ENCODE measurements around the gene DDIT3.
"Not testable (repeated sequence)": the region's sequence is repeated elsewhere in the genome, so short reads cannot be mapped to it uniquely, and the experiment has no call there.

Gene DDIT3

DNA sequence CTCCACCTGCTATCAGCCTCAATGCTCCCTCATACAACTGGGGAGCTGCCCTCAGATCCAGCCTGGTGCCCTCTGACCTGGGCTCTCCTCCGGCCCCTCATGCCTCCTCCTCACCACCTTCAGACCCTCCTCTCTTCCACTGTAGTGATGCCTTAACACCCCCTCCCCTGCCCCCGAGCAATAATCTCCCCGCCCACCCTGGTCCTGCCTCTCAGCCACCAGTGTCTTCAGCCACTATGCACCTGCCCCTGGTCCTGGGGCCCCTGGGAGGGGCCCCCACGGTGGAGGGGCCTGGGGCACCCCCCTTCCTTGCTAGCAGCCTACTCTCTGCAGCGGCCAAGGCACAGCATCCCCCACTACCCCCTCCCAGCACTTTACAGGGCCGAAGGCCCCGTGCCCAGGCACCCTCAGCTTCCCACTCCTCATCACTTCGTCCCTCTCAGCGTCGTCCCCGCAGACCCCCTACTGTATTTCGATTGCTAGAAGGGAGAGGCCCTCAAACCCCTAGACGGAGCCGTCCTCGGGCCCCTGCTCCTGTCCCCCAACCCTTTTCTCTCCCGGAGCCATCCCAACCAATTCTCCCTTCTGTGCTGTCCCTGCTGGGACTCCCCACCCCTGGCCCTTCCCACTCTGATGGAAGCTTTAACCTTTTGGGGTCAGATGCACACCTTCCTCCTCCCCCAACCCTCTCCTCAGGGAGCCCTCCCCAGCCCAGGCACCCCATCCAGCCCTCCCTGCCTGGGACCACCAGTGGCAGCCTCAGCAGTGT is 5.5 kb upstream of the DDIT3 start:
- DNase-seq = no peak

DNA sequence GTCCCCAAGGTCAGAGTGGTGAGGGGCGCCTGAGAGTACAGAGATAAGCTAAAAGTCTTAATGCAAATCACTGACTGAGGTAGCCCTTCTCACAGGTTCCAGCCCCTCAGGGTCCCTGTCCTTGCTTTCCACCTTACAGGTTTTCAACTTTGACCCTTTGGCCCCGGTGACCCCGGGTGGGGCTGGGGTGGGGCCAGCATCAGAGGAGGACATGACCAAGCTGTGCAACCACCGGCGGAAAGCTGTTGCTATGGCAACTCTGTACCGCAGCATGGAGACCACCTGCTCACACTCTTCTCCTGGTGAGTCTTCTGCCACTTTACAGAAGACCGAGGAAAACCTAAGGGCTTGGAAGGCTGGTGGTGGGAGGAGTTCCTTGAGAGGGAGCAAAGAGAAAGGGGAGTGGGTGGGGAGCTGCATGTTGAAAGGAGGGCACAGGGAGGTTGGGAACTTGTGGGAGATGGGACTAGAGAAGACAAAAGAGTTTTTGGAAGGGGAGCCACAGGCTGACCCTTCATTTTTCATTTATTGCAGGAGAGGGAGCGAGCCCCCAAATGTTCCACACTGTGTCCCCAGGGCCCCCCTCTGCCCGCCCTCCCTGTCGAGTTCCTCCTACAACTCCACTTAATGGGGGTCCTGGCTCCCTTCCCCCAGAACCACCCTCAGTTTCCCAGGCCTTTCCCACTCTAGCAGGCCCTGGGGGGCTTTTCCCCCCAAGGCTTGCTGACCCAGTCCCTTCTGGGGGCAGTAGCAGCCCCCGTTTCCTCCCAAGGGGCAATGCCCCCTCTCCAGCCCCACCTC is 4.7 kb upstream of the DDIT3 start:
- no peak for DNase-seq

DNA sequence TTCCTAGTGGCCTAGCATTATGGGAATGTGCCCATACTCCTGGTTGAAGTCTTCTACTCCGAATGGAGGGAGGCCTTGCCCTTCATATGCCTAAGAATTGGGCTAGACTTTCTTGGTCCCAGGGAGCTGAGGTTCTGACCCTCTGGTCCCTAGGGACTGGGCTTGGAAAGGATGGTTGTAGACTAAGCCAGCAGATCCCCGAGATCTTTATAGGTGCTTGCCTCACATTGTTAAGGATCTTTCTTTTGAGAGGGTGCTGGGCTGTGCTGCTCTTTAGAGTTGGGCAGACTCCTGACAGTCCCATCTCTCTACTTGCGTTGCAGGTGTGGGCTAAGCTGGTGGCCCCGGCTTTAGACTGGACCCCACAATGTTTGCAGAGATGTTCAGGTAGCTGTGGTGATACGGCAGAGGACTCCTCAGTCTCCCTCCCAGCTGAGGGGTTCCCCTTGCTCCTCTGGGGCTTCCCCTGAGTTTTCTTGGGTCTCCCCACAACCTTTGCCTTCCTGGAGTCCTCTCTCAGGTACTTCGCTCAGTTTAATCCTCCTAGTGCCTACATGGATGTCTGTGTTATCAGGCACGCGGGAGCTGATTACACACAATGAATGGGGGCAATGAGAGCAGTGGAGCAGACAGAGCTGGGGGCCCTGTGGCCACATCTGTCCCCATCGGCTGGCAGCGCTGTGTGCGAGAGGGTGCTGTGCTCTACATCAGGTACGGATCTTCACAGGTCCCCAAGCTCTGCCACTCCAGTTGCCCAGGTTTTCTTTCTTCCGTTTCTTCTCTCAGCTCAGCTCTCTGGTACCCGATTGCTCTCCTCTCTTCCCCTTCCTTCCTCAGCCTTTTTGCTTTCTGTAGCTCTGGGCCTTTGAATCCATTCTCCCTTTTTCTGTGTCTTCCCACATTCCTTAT is 3.6 kb upstream of the DDIT3 start:
- no peak for DNase-seq

DNA sequence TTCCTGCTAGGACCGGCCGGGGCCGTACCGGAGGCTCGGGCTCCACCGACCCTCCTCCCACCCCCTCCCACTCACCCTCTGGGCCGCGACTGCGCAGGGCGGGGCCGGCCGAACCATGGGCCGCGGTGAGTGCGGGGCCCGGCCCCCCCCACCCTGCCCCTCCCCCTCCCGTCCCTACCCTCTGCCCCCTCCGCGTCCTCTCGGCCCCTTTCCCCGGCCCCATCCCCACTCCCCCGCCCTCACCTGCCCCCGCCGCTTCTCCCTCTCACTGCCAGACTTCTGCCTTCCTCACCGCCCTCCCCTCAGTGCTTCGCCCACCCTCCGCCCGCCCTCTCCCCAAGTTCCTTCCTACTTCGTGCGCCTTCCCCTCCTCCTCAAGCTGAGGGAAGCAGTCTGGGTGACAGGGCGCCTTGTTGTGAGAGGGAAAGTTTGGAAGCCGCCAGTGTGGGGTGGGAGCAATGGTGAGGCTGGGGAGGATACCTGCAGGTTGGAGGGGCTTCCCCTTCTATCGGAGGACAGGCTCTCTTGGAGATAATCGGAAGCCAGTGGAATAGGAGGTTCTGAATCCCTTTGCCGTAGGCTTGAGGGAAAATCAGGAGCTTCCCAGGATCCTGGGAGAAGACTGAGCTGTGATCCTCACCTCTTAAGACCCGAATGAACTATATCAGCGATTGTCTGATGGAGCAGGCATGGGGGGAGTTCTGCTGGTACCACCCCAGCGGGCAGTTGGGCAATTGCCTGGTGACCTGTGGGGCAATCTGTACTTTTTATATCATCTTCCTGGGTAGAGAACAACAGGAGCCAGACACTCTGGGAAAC is 2.8 kb upstream of the DDIT3 start:
- no peak for DNase-seq

DNA sequence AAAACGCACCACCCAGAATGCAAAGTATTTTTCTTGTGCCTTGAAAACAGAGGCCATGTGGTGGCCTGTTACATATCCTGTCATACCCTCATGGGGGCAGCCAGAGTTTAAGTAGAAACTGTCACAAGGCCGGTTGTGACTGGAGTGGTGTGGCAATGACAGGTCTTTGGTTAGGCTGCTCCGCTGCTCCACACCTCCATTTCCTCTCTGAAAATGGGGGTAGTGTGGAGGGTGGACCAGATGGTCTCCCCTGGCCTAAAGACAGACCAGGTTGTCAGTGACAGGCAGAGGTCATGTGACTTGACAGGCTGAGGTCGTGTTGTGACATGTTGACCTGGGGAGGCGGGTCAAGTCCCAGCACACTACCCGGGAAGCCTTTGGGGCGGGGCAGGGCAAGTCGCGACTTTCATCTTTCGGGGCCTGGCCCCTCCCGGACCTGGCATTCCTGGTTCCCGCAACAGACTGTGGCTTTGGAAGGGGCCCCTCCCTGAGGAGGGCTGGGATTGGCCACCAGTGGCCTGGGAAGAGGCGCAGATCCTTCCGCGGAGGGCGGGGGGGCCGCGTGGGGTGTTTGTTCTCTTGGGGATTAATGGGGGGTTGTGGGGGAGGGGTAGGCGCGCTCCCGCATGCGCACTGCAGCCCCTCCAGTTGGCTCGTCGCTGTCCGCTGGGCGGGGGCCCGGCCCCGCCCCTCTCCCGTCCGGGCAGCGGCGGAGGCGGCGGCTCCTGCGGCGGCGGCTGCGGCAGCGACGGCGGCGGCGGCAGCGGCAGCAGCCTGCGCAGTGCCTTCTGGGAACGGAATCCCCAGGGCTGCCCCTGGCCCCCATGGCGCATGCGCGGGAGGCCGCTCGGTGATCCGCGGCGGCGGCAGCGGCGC is 1.9 kb upstream of the DDIT3 start, which contains the start of gene MBD6:
MBD6 (plus strand) TSS at position 814 of the 876 bp plus-strand sequence. CDS start 1,480 bp downstream, outside the sequence.
- DNase-seq = peak; percentile 76 to 95 (median 90)

DNA sequence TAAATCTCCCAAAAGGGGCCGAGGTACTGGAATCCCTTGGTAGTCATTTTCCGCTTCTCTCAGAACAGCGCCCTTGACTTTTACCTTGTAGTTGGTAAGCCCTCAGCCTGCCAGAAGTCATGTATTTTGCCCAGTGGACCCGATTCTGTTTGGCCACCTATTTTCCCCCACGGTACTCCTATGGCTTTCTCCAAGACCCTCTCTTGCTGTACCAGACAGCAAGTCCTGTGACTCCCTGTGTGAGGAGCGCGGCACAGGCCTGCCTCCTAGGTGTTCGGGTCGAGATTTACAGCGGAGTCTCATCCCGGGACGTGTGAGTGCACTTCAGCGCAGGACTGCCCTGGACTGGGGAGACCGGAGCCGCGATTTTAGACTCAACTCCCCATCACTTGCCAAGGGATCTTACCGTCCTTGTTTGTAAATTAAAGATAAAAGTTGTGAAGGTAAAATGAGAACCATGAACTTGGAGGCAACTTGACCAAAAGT is 1.3 kb upstream of the DDIT3 start:
- DNase-seq = peak in 2 of 4 experiments; percentile 19 to 39

DNA sequence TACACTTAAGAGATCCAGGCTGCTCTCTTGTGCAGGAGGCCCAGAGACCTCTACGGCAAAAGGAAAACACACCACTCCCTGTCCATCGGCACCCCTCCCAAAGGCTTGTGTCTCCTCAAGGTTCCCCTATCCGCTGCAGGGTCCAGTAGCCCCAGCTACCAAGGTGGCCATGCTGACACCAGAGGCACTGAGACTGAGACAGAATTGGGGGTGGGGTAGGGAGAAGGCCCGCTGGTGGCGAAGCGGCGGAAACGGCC is 590 bp downstream of the DDIT3 start:
- no peak for DNase-seq

DNA sequence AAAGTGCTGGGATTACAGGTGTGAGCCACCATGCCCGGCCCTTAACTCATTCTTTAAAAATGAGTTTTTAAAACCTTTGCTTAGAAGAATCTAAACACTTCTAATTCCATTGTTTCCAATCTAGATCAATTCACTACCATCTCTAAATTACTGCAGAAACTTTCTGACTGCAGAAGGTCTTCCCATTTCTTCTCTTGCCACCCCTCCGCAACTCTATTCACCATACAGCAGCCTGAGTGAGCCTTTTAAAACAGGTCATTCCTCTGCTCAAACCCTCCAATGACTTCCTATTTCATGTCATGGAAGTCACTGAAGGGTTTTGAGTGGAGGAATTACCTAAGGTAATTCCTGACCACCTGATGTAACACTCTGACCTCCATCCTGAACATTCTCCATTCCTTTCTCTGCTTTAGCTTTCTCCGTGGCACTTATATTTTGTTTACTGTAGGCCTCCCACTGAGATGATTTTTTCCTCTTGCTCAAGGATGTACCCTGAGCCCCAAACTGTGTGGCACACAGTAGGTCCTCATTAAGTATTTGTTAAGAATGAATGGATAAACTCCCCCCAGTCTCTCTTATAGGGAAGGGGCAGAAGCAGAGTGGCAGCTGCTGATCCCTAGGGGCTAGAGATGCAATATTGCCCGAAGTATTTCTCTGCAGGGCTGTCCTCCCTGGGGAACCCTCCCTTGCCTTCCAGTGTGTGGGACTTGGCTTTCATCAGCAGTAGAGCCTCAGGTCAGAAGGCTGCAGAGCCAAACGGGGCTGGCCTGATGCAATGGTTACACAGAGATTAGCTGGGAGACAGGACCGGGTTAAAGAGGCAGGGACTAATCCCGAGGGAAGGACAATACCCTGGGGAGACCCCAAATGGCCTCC is 1.2 kb downstream of the DDIT3 start:
- DNase-seq = no peak

DNA sequence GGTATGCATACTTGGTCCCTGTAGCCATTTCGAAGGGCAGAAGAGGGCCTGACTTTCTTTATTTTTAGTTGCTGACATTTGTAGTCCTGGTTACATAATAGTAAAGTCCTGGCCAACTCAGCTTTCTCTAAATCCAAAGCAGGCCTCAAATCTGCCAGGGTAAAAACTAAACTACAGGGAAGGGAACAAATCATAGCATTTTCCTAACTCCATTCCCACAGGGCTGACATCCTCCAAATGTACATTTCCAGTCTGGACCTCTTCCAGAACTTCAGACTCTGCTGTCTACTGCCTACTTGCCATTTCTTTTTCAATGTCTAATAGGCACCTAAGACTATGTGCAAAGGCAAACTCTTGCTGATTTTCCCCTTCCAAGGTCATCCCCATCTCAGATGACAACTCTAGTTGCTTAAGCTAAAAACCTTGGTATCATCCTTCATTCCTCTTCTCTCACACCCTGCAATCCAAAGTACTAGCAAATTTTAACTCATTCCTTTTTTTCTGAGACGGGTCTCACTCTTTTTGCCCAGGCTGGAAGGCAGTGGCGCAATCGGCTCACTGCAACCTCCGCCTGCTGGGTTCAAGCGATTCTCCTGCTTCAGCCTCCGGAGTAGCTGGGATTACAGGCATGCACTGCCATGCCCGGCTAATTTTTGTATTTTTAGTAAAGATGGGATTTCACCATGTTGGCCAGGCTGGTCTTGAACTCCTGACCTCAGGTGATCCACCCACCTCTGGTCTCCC is 2.0 kb downstream of the DDIT3 start:
- no peak for DNase-seq

DNA sequence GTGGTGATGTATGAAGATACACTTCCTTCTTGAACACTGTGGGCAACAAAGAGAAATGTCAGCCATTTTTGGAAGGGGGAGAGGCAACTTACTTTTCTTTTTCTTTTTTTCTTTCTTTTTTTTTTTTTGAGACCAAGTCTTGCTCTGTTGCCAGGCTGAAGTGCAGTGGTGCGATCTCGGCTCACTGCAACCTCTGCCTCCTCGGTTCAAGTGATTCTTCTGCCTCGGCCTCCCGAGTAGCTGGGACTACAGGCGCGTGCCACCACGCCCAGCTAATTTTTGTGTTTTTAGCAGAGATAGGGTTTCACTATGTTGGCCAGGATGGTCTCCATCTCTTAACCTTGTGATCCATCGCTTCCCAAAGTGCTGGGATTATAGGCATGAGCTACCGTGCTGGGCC is 2.6 kb downstream of the DDIT3 start:
- DNase-seq = not testable (repeated sequence)

DNA sequence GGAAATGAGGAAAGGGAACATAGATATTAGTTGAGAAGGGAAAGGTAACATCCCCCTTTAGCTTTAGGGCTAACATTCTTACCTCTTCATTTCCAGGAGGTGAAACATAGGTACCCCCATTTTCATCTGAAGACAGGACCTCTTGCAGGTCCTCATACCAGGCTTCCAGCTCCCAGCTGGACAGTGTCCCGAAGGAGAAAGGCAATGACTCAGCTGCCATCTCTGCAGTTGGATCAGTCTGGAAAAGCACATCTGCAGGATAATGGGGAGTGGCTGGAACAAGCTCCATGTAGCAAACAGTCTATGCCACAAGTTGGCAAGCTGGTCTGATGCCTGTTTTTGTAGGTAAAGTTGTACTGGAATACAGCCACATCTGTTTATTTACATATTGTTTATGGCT is 3.1 kb downstream of the DDIT3 start:
- no peak for DNase-seq

DNA sequence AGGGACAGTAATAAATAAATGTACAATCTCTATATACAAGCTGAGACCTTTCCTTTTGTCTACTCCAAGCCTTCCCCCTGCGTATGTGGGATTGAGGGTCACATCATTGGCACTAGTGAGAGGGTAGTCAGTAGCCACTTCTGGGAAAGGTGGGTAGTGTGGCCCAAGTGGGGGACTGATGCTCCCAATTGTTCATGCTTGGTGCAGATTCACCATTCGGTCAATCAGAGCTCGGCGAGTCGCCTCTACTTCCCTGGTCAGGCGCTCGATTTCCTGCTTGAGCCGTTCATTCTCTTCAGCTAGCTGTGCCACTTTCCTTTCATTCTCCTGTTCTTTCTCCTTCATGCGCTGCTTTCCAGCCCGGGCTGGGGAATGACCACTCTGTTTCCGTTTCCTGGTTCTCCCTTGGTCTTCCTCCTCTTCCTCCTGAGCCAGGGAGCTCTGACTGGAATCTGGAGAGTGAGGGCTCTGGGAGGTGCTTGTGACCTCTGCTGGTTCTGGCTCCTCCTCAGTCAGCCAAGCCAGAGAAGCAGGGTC is 3.6 kb downstream of the DDIT3 start:
- DNase-seq = no peak

DNA sequence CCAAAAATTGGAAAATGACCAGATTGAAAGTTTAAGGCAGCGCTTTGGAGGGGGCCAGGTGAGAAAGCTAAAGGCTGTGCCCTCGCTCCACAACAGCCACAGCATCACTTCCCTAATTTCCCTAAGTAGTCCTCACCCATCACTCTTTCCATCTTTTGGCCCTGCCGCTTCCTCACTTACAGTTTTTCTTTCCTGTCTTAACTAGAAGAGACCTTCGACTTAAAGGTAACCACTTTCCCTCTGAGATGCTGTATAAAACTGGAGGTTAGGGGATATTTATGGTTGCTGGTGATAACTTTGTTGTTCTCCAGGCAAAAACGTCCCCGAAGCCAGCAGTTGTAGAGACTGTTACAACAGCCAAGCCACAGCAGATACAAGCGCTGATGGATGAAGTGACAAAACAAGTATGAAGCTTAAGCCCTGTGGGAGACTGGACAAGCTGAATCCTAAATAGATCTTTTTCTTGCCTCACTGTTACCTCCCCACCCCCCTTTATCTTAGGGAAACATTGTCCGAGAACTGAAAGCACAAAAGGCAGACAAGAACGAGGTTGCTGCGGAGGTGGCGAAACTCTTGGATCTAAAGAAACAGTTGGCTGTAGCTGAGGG is 4.3 kb downstream of the DDIT3 start:
- no peak for DNase-seq

DNA sequence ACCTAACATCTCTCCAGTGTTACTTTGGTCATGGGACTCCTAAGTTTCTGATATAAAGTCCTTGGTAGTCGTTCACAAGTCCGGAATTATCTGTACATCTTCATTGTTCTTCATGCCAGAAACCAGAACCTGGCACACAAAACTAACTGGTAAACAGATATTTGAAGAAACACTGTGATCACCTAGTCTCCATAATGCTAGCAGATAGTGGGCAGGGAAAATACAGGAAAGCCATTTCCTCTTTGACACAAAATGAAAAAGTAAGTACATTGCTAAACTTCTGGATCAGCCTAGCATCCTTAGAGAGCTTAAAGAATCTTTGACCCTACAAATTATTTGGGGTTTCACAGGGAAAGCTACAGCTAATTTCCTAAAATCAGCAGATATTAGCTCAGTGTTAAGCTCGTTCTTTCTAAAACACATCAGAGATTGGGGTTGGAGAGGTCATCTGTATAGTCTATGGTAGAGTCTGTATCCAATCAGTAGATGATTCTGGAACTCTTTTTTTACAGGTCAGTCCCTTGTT is 4.8 kb downstream of the DDIT3 start:
- DNase-seq = no peak

DNA sequence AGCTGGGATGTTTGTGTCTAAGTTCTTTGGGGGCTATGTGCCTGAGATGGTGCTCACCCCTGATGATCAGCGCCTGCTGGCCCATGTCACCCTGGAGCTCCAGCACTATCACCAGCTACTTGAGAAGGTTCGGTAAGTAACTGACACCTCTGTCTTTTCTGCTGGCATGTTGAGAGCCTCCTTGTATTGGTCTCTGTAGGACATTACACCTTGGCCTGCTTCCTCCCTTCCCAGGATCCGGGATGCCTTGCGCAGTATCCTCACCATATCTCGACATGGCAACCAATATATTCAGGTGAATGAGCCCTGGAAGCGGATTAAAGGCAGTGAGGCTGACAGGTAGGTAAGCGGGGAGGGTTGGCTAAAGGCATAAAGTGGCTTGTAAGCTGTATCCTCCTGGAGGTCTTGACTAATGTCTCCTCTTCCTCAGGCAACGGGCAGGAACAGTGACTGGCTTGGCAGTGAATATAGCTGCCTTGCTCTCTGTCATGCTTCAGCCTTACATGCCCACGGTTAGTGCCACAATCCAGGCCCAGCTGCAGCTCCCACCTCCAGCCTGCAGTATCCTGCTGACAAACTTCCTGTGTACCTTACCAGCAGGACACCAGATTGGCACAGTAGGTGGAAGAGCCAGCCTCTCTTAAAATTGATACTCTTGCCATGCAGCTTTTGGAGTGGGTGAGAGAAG is 5.5 kb downstream of the DDIT3 start:
- DNase-seq = no peak

DNA sequence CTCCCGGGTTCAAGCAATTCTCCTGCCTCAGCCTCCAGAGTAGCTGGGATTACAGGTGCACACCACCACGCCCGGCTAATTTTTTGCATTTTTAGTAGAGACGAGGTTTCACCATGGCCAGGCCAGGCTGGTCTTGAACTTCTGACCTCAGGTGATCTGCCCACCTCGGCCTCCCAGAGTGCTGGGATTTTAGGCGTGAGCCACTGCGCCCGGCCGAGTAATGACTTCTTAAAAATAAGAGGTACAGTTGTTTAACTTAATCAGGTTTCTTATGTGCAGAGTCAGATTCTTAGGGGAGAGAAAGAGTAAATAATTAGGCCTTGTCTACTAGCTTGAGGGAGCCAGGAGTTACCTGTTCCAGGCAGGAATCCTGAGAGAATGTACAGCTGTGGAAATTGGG is 6.1 kb downstream of the DDIT3 start:
- not testable (repeated sequence) for DNase-seq

DNA sequence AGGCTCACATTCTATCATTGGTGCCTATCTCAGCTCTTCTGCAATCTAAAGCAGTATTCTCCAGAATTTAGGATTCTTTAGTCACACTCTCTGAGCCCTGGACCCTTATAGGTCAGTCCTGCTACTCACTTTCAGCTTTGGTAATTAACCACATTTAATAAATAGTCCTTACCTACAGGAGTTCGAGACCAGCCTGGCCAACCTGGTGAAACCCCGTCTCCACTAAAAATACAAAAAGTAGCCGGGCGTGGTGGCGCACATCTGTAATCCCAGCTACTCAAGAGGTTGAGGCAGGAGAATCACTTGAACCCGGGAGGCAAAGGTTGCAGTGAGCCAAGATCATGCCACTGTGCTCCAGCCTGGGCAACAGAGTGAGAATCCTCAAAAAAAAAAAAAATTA is 6.6 kb downstream of the DDIT3 start:
- not testable (repeated sequence) for DNase-seq

DNA sequence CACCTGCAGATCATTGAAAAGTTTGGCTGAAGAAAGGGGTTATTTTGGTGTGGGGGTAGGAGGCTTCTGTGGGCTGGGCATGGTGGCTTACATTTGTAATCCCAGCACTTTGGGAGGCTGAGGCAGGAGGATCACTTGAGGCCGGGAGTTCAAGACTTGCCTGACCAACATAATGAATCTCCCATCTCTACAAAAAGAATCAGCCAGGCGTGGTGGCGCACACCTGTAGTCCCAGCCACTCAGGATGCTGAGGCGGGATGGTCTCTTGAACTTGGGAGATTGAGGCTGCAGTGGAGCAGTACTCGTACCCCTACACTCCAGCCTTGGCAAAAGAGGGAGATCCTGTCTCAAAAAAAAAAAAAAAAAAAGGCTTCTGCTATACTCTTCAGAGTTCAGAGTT is 7.0 kb downstream of the DDIT3 start:
- DNase-seq = no peak

All from activated naive CD4-positive, alpha-beta T cell (primary cell).